H9 (cell line): Measurements from ENCODE around the gene LDLRAD4. TPM values are rescaled to one million over a fixed set of nuclear protein-coding genes. Genes with fewer than 3 reads are reported as not detected.

Source experiments
- DNase-seq: peaks from one replicate; pipeline ENCODE4 v3.0.0-alpha.2; 2017
- H2AFZ ChIP-seq: one replicate; pipeline ENCODE4 v1.6.1; 2013; ENCODE audit warnings: mild to moderate bottlenecking, low read length, control low read depth, moderate library complexity
- H2AK5ac ChIP-seq: 2 replicates; pipeline ENCODE4 v1.6.1; 2013; ENCODE audit warnings: low read length, control low read depth, mixed read lengths; ENCODE audit not compliant: insufficient read length
- H2BK120ac ChIP-seq: one replicate; pipeline ENCODE4 v1.6.1; 2013; ENCODE audit warnings: low read depth, mild to moderate bottlenecking, low read length, control low read depth, inconsistent platforms; ENCODE audit not compliant: poor library complexity, severe bottlenecking
- H2BK12ac ChIP-seq: 2 replicates; pipeline ENCODE4 v1.6.1; 2013; ENCODE audit warnings: low read length, control low read depth, mixed read lengths, low read depth; ENCODE audit not compliant: insufficient read length
- H2BK15ac ChIP-seq: 2 replicates; pipeline ENCODE4 v1.6.1; 2013; ENCODE audit warnings: low read depth, low read length, control low read depth
- H2BK20ac ChIP-seq: one replicate; pipeline ENCODE4 v1.6.1; 2013; ENCODE audit warnings: low read depth, mild to moderate bottlenecking, low read length, control low read depth, inconsistent platforms; ENCODE audit not compliant: poor library complexity, severe bottlenecking
- H2BK5ac ChIP-seq: 2 replicates; pipeline ENCODE4 v1.6.1; 2013; ENCODE audit warnings: low read length, control low read depth, mixed read lengths; ENCODE audit not compliant: insufficient read length
- H3K14ac ChIP-seq: 2 replicates; pipeline ENCODE4 v1.6.1; 2013; ENCODE audit warnings: low read length, control low read depth; ENCODE audit not compliant: insufficient read depth
- H3K18ac ChIP-seq: 2 replicates; pipeline ENCODE4 v1.6.1; 2013; ENCODE audit warnings: low read depth, mild to moderate bottlenecking, mixed read lengths, low read length, control low read depth; ENCODE audit not compliant: insufficient read length
- H3K23ac ChIP-seq: 2 replicates; pipeline ENCODE4 v1.6.1; 2013; ENCODE audit warnings: low read length, control low read depth, mixed read lengths, low read depth; ENCODE audit not compliant: insufficient read length
- H3K23me2 ChIP-seq: 2 replicates; pipeline ENCODE4 v1.6.1; 2013; ENCODE audit warnings: low read depth, mild to moderate bottlenecking, mixed read lengths, low read length, control low read depth; ENCODE audit not compliant: insufficient read length, poor library complexity, severe bottlenecking
- H3K27ac ChIP-seq: 2 replicates; pipeline ENCODE4 v1.5.1; 2013; ENCODE audit warnings: low read length, control low read depth, mixed read lengths, low read depth; ENCODE audit not compliant: insufficient read length
- H3K27me3 ChIP-seq: 2 replicates; pipeline ENCODE4 v1.6.1; 2013; ENCODE audit warnings: low read length, control low read depth, inconsistent platforms; ENCODE audit not compliant: insufficient read depth
- H3K4ac ChIP-seq: 2 replicates; pipeline ENCODE4 v1.6.1; 2013; ENCODE audit warnings: low read depth, mild to moderate bottlenecking, control low read depth, inconsistent platforms, low read length, moderate library complexity
- H3K4me1 ChIP-seq: 2 replicates; pipeline ENCODE4 v1.6.1; 2013; ENCODE audit warnings: low read length, control low read depth, inconsistent platforms; ENCODE audit not compliant: insufficient read depth
- H3K4me2 ChIP-seq: 2 replicates; pipeline ENCODE4 v1.6.1; 2013; ENCODE audit warnings: low read length, control low read depth, mixed read lengths; ENCODE audit not compliant: insufficient read length, insufficient read depth
- H3K56ac ChIP-seq: 2 replicates; pipeline ENCODE4 v1.6.1; 2013; ENCODE audit warnings: low read depth, mild to moderate bottlenecking, mixed read lengths, low read length, control low read depth; ENCODE audit not compliant: insufficient read length
- H3K79me1 ChIP-seq: 2 replicates; pipeline ENCODE4 v1.6.1; 2013; ENCODE audit warnings: low read depth, mild to moderate bottlenecking, moderate library complexity, low read length, control low read depth, inconsistent platforms; ENCODE audit not compliant: insufficient read depth, poor library complexity, severe bottlenecking
- H3K79me2 ChIP-seq: 2 replicates; pipeline ENCODE4 v1.6.1; 2013; ENCODE audit warnings: low read length, control low read depth, inconsistent platforms; ENCODE audit not compliant: insufficient read depth
- H3K9ac ChIP-seq: 2 replicates; pipeline ENCODE4 v1.6.1; 2013; ENCODE audit warnings: low read length, control low read depth, mixed read lengths; ENCODE audit not compliant: insufficient read length; ENCODE audit errors: extremely low read depth
- H3K9me3 ChIP-seq: one replicate; pipeline ENCODE4 v1.6.1; 2013; ENCODE audit warnings: low read depth, low read length, inconsistent platforms; ENCODE audit not compliant: control insufficient read depth
- H3T11ph ChIP-seq: one replicate; pipeline ENCODE4 v1.6.1; 2013; ENCODE audit warnings: mild to moderate bottlenecking, low read length, control low read depth, inconsistent platforms
- H4K20me1 ChIP-seq: one replicate; pipeline ENCODE4 v1.6.1; 2013; ENCODE audit not compliant: control insufficient read depth, insufficient read length, insufficient read depth
- H4K5ac ChIP-seq: 2 replicates; pipeline ENCODE4 v1.6.1; 2013; ENCODE audit warnings: low read depth, mild to moderate bottlenecking, mixed read lengths, low read length, control low read depth; ENCODE audit not compliant: insufficient read length
- H4K8ac ChIP-seq: replicated peaks from 2 replicates; pipeline ENCODE4 v1.6.1; 2013; ENCODE audit warnings: low read length, control low read depth, mixed read lengths, low read depth; ENCODE audit not compliant: insufficient read length
- H4K91ac ChIP-seq: 2 replicates; pipeline ENCODE4 v1.6.1; 2013; ENCODE audit warnings: low read depth, mild to moderate bottlenecking, moderate library complexity, mixed read lengths, low read length, control low read depth; ENCODE audit not compliant: insufficient read length
- H3K27ac Mint-ChIP-seq, 3 experiments: 2 replicates in 2 of 3; 3 replicates in 1 of 3; pipeline ENCODE4 v1.8.0; 2020 to 2021; ENCODE audit warnings: mixed read lengths in 3 of 3, mild to moderate bottlenecking in 1 of 3, moderate library complexity in 1 of 3
- H3K27me3 Mint-ChIP-seq: 2 replicates; pipeline ENCODE4 v1.8.0; 2021; ENCODE audit warnings: low read depth, mild to moderate bottlenecking, moderate library complexity, mixed read lengths
- H3K36me3 Mint-ChIP-seq, 3 experiments: 2 replicates in 2 of 3; 3 replicates in 1 of 3; pipeline ENCODE4 v1.8.0; 2020 to 2021; ENCODE audit warnings: low read depth in 3 of 3, mixed read lengths in 3 of 3; ENCODE audit not compliant: insufficient read depth in 1 of 3
- H3K4me1 Mint-ChIP-seq, 2 experiments: 2 replicates each; pipeline ENCODE4 v1.8.0; 2020; ENCODE audit warnings: mixed read lengths in 2 of 2
- H3K4me3 Mint-ChIP-seq, 2 experiments: 2 replicates in 1 of 2; 3 replicates in 1 of 2; pipeline ENCODE4 v1.8.0; 2020 to 2021; ENCODE audit warnings: mild to moderate bottlenecking in 2 of 2, mixed read lengths in 2 of 2, moderate library complexity in 1 of 2
- H3K9me3 Mint-ChIP-seq, 2 experiments: 2 replicates in 1 of 2; 3 replicates in 1 of 2; pipeline ENCODE4 v1.8.0; 2020; ENCODE audit warnings: mild to moderate bottlenecking in 2 of 2, mixed read lengths in 2 of 2, moderate library complexity in 1 of 2
- WGBS: extraction: QIAGEN DNeasy Blood & Tissue Kit; methylation state at CpG from one replicate; pipeline ENCODE4 v1.1.7; 2013; ENCODE audit warnings: missing lambda C conversion rate, low lambda C conversion rate, mixed read lengths; ENCODE audit not compliant: insufficient read length; ENCODE audit errors: extremely low coverage; 5-methylcytosine and 5-hydroxymethylcytosine counted together
- total RNA-seq: library from RNA; stranded (reverse); gene quantifications from 2 replicates; pipeline ENCODE4 v1.2.1, GENCODE V29; 2021
- TF ChIP-seq, protein P1 (sequence below): fragments of 200-600 bp; sonication (generic); conservative IDR thresholded peaks from 3 replicates; pipeline ENCODE4 v1.8.0; 2021; ENCODE audit warnings: antibody characterized with exemption, mild to moderate bottlenecking

LDLRAD4 gene
- total RNA-seq, 1 experiment from 2014 or later, result 3.9 TPM

DNA sequence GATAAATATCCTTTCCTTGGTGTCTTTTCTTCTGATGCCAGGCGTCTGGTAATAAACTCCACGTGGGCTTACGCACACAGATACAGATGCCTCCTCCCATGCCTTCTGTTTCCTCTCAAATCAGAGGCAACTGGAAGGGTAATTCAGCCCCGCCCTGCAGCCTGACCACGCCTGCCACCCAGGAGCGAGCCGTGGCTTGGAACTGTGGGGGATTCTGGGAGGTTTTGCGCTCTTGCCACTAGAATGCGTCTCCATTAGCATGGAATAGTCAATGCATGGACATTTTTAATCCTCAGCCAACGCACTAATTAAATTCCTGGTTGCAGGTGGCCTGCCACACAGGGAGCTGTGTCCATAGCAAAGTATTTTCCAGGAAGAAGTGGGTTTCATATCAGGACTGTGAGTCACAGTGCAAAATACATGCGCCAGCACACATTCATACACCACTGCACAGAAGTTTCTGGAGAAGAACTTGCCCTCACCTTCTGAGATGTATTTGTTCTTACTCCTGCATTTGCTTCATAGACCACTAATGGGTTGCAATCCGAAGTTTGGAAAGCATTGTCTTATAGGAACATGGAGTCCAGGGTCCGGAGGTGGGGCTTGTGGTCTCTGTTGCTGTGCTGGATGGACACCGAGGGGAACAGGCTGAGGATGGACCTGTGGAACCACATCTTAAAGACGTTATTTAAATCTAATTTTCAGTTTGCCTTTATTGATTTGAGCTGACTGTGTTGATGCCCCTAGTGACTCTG is 151.4 kb downstream of the LDLRAD4 start:
- Histone ChIP-seq H2BK120ac (no peak overlapping the region), H3K79me1 (no peaks in the 10 kb centered on the region), H3K4me2 (no peak overlapping the region), H2AK5ac (no peak overlapping the region), H2BK15ac (no peak overlapping the region), H4K8ac (no peak overlapping the region), H2BK20ac (no peak overlapping the region), H3K9ac (no peak overlapping the region), H3K4me1 (peaks cover 5% of the 10 kb centered on the region; the same call in 1 of the 2 replicates), H2BK5ac (no peak overlapping the region), H2AFZ (no peak overlapping the region), H3K27me3 (no peaks in the 10 kb centered on the region), H2BK12ac (no peak overlapping the region), H3K14ac (no peak overlapping the region), H3K23me2 (no peaks in the 10 kb centered on the region), H3K79me2 (no peaks in the 10 kb centered on the region), H3K23ac (no peak overlapping the region), H3K56ac (no peak overlapping the region), H4K5ac (no peak overlapping the region), H3K18ac (no peak overlapping the region), H3K4ac (no peak overlapping the region), H4K91ac (no peak overlapping the region), H3K9me3 (no peaks in the 10 kb centered on the region), H3T11ph (no peak overlapping the region), H3K27ac (no peak overlapping the region), H4K20me1 (no peaks in the 10 kb centered on the region)
- Mint-ChIP-seq H3K27ac (no peak overlapping the region), H3K36me3 (no peaks in the 10 kb centered on the region; a peak in 1 of 7 replicates), H3K27me3 (peaks cover 18% of the 10 kb centered on the region), H3K9me3 (no peaks in the 10 kb centered on the region), H3K4me1 (peaks cover 16 to 22% of the 10 kb centered on the region in 2 experiments), H3K4me3 (no peak overlapping the region)
- no CpG with 5 or more reads among the region's 15 CpGs for WGBS
- TF ChIP-seq, protein P1, sequence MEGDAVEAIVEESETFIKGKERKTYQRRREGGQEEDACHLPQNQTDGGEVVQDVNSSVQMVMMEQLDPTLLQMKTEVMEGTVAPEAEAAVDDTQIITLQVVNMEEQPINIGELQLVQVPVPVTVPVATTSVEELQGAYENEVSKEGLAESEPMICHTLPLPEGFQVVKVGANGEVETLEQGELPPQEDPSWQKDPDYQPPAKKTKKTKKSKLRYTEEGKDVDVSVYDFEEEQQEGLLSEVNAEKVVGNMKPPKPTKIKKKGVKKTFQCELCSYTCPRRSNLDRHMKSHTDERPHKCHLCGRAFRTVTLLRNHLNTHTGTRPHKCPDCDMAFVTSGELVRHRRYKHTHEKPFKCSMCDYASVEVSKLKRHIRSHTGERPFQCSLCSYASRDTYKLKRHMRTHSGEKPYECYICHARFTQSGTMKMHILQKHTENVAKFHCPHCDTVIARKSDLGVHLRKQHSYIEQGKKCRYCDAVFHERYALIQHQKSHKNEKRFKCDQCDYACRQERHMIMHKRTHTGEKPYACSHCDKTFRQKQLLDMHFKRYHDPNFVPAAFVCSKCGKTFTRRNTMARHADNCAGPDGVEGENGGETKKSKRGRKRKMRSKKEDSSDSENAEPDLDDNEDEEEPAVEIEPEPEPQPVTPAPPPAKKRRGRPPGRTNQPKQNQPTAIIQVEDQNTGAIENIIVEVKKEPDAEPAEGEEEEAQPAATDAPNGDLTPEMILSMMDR, result no peak
- DNase-seq, result no peak
